C4-2B (cell line): ENCODE data around the gene C5orf46.

ENCODE experiments used
- ZFX ChIP-seq: fragments of 450-650 bp; IDR thresholded peaks from 2 replicates; pipeline ENCODE4 v1.6.1; 2017
- TF ChIP-seq, protein P1 (sequence below): fragments of 450-650 bp; conservative IDR thresholded peaks from 2 replicates; pipeline ENCODE4 v1.5.1; 2017; ENCODE audit warnings: mild to moderate bottlenecking

- TF ChIP-seq, protein P1, sequence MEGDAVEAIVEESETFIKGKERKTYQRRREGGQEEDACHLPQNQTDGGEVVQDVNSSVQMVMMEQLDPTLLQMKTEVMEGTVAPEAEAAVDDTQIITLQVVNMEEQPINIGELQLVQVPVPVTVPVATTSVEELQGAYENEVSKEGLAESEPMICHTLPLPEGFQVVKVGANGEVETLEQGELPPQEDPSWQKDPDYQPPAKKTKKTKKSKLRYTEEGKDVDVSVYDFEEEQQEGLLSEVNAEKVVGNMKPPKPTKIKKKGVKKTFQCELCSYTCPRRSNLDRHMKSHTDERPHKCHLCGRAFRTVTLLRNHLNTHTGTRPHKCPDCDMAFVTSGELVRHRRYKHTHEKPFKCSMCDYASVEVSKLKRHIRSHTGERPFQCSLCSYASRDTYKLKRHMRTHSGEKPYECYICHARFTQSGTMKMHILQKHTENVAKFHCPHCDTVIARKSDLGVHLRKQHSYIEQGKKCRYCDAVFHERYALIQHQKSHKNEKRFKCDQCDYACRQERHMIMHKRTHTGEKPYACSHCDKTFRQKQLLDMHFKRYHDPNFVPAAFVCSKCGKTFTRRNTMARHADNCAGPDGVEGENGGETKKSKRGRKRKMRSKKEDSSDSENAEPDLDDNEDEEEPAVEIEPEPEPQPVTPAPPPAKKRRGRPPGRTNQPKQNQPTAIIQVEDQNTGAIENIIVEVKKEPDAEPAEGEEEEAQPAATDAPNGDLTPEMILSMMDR: no peak
- TF ChIP-seq ZFX: no peak
Measured at GRCh38 chr5:147906326-147907095, at the start of gene C5orf46.
